Measurements from ENCODE around the gene CSTPP1.

DNA sequence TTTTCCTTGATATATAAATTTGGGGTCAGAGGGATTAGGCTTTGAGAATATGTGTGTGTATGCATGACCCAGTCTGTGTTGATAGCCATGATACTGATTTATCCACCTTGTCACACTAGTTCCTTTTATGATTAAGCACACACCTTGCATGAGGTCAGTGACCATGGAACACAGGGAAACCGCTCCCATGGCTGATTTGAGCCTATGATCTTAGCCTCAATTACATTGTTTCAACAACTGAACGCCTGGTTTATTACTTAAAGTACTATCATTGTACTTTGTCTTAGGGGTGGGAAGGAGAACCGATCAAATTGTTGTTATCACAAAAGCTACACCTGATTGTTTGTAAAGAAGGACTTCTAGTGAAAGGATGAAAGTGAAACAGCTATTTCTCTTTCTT lies 169.4 kb downstream of the CSTPP1 start:
- TF ChIP-seq CTCF (IDR thresholded peaks at IDR 0.05) (no peak), POLR2A (IDR thresholded peaks at IDR 0.05) (no peak)
